HG03342 (cell line): ENCODE results near the gene RAD51B.

Experiments
- ATAC-seq: cut with Tn5 transposase; IDR thresholded peaks from one replicate; pipeline ENCODE4 v1.9.1; 2021; ENCODE audit warnings: mild to moderate bottlenecking, moderate library complexity; ENCODE audit not compliant: unreplicated experiment

RAD51B gene

GRCh38 chr14:68610251-68610793 is 790.7 kb downstream of the RAD51B start:
- ATAC-seq = no peak

- ATAC-seq = no peak
These were observed 792.0 kb downstream of the RAD51B start for GRCh38 chr14:68611599-68611998.

GRCh38 chr14:68612049-68612448 is 792.5 kb downstream of the RAD51B start:
- ATAC-seq = no peak

- no peak for ATAC-seq
These were observed 796.8 kb downstream of the RAD51B start for GRCh38 chr14:68616221-68616902.

- no peak for ATAC-seq
These were observed 800.4 kb downstream of the RAD51B start for GRCh38 chr14:68619790-68620574.

- ATAC-seq = no peak
These were observed 802.1 kb downstream of the RAD51B start for GRCh38 chr14:68621400-68622365.

GRCh38 chr14:68622856-68623255 is 803.3 kb downstream of the RAD51B start:
- ATAC-seq = no peak

- ATAC-seq = no peak
These were observed 803.7 kb downstream of the RAD51B start for GRCh38 chr14:68623307-68623706.

- no peak for ATAC-seq
These were observed 804.2 kb downstream of the RAD51B start for GRCh38 chr14:68623826-68624225.

GRCh38 chr14:68624541-68625220 is 805.1 kb downstream of the RAD51B start:
- ATAC-seq = no peak

- ATAC-seq = no peak
These were observed 805.9 kb downstream of the RAD51B start for GRCh38 chr14:68625366-68626090.

- no peak for ATAC-seq
These were observed 806.8 kb downstream of the RAD51B start for GRCh38 chr14:68626386-68626785.

- ATAC-seq = no peak
These were observed 807.7 kb downstream of the RAD51B start for GRCh38 chr14:68627050-68627867.

- no peak for ATAC-seq
These were observed 808.5 kb downstream of the RAD51B start for GRCh38 chr14:68627868-68628604.

GRCh38 chr14:68628605-68629310 is 809.2 kb downstream of the RAD51B start:
- ATAC-seq = no peak

- ATAC-seq = no peak
These were observed 810.5 kb downstream of the RAD51B start for GRCh38 chr14:68630081-68630571.

GRCh38 chr14:68630611-68631393 is 811.2 kb downstream of the RAD51B start:
- ATAC-seq = no peak
